Measurements from ENCODE around the gene KRTAP9-6. TPM values are rescaled to one million over a fixed set of nuclear protein-coding genes. Genes with fewer than 3 reads are reported as not detected.
"Not testable (repeated sequence)": the region's sequence is repeated elsewhere in the genome, so short reads cannot be mapped to it uniquely, and the experiment has no call there.

The KRTAP9-6 gene
- total RNA-seq, 2 donors from 2014 or later = not detected

DNA sequence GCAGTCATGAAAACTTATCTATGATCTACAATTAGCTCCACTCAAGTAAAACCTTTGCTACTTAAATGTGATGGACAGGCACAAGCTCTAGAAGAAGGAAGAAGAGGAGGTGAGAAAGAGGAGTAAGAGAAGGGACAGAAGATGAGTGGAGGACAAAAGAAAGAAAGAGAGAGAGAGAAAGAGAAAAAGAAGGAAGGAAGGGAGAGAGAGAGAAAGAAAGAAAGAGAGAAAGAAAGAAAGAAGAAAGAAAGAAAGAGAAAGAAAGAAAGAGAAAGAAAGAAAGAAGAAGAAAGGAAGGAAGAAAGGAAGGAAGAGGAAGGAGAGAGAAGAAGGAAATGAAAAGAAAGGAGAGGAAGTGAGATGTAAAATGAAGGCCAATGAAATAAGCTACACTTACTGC is 35.1 kb upstream of the KRTAP9-6 start:
- intact Hi-C loops (cut with DNase I) = no loop called here
- no peaks in the 10 kb centered on the region for H3K9me3 ChIP-seq
- H3K27ac ChIP-seq = no peak overlapping the region
- H3K4me1 ChIP-seq = no peaks in the 10 kb centered on the region
- H3K4me3 ChIP-seq = no peak overlapping the region
- H3K36me3 ChIP-seq (replicated peaks in 1 of 2; ENCODE audit: insufficient read depth in 1 of 2, low read depth in 2 of 2) = no peaks in the 10 kb centered on the region
- no peak for DNase-seq
- no peaks in the 10 kb centered on the region for H3K27me3 ChIP-seq
- ATAC-seq = no peak
- TF ChIP-seq, protein P1, sequence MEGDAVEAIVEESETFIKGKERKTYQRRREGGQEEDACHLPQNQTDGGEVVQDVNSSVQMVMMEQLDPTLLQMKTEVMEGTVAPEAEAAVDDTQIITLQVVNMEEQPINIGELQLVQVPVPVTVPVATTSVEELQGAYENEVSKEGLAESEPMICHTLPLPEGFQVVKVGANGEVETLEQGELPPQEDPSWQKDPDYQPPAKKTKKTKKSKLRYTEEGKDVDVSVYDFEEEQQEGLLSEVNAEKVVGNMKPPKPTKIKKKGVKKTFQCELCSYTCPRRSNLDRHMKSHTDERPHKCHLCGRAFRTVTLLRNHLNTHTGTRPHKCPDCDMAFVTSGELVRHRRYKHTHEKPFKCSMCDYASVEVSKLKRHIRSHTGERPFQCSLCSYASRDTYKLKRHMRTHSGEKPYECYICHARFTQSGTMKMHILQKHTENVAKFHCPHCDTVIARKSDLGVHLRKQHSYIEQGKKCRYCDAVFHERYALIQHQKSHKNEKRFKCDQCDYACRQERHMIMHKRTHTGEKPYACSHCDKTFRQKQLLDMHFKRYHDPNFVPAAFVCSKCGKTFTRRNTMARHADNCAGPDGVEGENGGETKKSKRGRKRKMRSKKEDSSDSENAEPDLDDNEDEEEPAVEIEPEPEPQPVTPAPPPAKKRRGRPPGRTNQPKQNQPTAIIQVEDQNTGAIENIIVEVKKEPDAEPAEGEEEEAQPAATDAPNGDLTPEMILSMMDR (IDR thresholded peaks at IDR 0.05) = no peak
- no peak for TF ChIP-seq POLR2A (IDR thresholded peaks at IDR 0.05)

DNA sequence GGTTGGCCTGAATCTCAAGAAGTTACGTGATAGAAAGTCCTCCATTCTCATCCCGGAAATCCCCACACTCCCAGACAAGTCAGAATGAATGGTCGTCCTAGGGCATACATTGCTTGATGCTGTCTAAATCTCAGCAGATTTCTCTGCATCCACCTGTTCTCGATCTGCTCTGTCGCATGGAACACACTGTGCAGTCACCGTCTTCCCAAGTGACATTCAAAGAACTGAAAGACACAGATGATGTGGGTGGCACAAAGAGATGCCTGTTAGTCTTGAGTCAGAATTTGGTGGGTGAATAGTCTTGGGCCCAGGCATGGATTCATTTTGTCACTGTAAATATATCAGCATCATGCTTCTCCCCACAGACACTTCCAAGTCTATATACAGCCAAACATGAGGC is 33.4 kb upstream of the KRTAP9-6 start:
- 65 to 72% methylated on average over 6 of the region's 6 CpGs for WGBS, 2 donors
- no peak overlapping the region for H3K27ac ChIP-seq
- intact Hi-C loops (cut with DNase I) = no loop called here
- no peaks in the 10 kb centered on the region for H3K4me1 ChIP-seq
- H3K27me3 ChIP-seq = no peaks in the 10 kb centered on the region
- no peak for TF ChIP-seq POLR2A (IDR thresholded peaks at IDR 0.05)
- TF ChIP-seq, protein P1 (IDR thresholded peaks at IDR 0.05) = no peak
- H3K36me3 ChIP-seq (replicated peaks in 1 of 2; ENCODE audit: insufficient read depth in 1 of 2, low read depth in 2 of 2) = no peaks in the 10 kb centered on the region
- ATAC-seq (no peak), DNase-seq (no peak)
- H3K9me3 ChIP-seq = no peaks in the 10 kb centered on the region
- H3K4me3 ChIP-seq = no peak overlapping the region

DNA sequence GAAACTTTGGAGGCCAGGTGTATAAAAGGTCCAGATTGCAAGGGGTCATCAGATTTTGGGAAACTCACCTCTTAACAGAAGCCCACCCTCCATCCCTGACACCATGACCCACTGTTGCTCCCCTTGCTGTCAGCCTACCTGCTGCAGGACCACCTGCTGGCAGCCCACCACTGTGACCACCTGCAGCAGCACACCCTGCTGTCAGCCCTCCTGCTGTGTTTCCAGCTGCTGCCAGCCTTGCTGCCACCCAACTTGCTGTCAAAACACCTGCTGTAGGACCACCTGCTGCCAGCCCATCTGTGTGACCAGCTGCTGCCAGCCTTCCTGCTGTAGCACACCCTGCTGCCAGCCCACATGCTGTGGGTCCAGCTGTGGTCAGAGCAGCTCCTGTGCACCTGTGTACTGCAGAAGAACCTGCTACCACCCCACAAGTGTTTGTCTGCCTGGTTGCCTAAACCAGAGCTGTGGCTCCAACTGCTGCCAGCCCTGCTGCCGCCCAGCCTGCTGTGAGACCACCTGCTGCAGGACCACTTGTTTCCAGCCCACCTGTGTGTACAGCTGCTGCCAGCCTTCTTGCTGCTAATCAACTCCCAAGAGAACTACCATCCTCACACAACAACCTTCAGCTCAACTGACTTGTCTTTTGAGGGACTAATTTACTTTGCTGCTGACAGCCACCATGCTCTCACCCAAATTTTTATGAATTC is 32.6 kb upstream of the KRTAP9-6 start, which contains the start of gene KRTAP9-3:
KRTAP9-3 (plus strand) TSS at position 51 of the 707 bp plus-strand sequence; CDS start at position 104, 53 bp downstream.
- DNase-seq; H3K27me3 ChIP-seq; H3K4me3 ChIP-seq; H3K36me3 ChIP-seq (replicated peaks in 1 of 2; ENCODE audit: insufficient read depth in 1 of 2, low read depth in 2 of 2); H3K9me3 ChIP-seq; H3K27ac ChIP-seq; H3K4me1 ChIP-seq; intact Hi-C loops (cut with DNase I); ATAC-seq: not testable (repeated sequence)
- 30 to 50% methylated on average over 1 of the region's 1 CpG for WGBS, 2 donors

DNA sequence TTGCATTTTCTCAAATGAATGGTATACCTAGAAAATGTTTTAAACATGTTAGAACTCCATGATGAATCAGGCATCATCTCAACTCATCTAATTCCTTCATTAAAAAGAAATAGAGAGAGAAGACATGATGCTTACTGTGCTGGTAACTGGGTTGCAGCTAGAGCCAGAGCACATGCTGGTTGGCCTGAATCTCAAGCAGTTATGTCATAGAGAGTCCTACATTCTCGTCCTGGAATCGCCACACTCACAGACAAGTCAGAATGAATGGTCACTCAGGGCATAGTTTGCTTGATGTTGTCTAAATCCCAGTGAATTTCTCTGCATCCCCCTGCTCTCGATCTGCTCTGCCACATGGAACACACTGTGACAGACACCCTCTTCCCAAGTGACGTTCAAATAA is 28.1 kb upstream of the KRTAP9-6 start:
- H3K36me3 ChIP-seq (replicated peaks in 1 of 2; ENCODE audit: insufficient read depth in 1 of 2, low read depth in 2 of 2); H3K27me3 ChIP-seq; DNase-seq; H3K4me3 ChIP-seq; ATAC-seq; H3K4me1 ChIP-seq; H3K9me3 ChIP-seq; H3K27ac ChIP-seq; intact Hi-C loops (cut with DNase I): not testable (repeated sequence)
- WGBS, 2 donors = 52 to 70% methylated on average over 4 of the region's 4 CpGs

DNA sequence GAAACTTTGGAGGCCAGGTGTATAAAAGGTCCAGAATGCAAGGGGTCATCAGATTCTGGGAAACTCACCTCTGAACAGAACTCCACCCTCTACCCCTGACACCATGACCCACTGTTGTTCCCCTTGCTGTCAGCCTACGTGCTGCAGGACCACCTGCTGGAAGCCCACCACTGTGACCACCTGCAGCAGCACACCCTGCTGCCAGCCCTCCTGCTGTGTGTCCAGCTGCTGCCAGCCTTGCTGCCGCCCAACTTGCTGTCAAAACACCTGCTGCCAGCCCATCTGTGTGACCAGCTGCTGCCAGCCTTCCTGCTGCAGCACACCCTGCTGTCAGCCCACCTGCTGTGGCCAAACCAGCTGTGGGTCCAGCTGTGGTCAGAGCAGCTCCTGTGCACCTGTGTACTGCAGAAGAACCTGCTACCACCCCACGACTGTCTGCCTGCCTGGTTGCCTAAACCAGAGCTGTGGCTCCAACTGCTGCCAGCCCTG is 27.2 kb upstream of the KRTAP9-6 start, which contains the start of gene KRTAP9-8:
KRTAP9-8 (plus strand) TSS at position 51 of the 489 bp plus-strand sequence; CDS start at position 104, 53 bp downstream.
- WGBS, 2 donors = 31 to 48% methylated on average over 2 to 3 of the region's 3 CpGs
- intact Hi-C loops (cut with DNase I) = not testable (repeated sequence)

DNA sequence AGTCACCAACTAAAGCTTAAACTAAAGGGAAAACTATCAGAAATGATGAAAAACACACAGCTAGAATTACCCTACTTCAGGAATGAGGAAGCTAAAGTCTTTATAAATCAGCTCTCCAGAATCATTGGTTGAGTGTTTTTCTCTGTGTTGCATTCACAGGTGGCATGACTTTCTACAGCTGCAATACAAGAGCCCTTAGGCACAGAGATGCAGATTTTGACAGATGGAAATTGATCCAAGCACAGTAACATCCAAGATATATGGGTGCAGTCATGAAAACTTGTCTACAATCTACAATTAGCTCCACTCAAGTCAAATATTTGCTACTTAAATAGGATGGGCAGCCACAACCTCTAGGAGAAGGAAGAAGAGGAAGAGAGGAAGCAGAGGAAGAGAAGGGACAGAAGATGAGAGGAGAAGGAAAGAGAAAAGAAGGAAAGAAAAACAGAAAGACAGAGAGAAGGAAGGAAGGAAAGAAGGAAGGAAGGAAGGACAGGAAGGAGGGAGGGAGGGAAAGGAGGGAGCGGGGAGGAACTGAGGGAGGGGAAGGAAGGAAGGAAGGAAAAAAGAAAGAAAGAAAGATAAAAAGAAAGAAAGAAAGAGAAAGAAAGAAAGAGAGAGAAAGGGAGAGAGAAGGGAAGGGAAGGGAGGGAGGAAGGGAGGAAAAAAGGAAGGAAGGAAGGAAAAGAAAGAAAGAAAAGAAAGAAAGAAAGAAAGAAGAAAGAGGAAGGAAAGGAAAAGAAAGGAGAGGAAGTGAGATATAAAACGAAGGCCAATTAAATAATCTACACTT is 18.0 kb upstream of the KRTAP9-6 start:
- intact Hi-C loops (cut with DNase I); DNase-seq; H3K27ac ChIP-seq; ATAC-seq; H3K9me3 ChIP-seq; H3K4me1 ChIP-seq; H3K27me3 ChIP-seq; H3K4me3 ChIP-seq; H3K36me3 ChIP-seq (replicated peaks in 1 of 2; ENCODE audit: insufficient read depth in 1 of 2, low read depth in 2 of 2): not testable (repeated sequence)
- 45 to 50% methylated on average over 2 of the region's 2 CpGs for WGBS, 2 donors

More for the DNA sequence above, 27.2 kb upstream of the KRTAP9-6 start, which contains the start of gene KRTAP9-8:
- not testable (repeated sequence) for H3K27ac ChIP-seq; H3K36me3 ChIP-seq (replicated peaks in 1 of 2; ENCODE audit: insufficient read depth in 1 of 2, low read depth in 2 of 2); ATAC-seq; DNase-seq; H3K4me3 ChIP-seq; H3K27me3 ChIP-seq; H3K9me3 ChIP-seq; H3K4me1 ChIP-seq

DNA sequence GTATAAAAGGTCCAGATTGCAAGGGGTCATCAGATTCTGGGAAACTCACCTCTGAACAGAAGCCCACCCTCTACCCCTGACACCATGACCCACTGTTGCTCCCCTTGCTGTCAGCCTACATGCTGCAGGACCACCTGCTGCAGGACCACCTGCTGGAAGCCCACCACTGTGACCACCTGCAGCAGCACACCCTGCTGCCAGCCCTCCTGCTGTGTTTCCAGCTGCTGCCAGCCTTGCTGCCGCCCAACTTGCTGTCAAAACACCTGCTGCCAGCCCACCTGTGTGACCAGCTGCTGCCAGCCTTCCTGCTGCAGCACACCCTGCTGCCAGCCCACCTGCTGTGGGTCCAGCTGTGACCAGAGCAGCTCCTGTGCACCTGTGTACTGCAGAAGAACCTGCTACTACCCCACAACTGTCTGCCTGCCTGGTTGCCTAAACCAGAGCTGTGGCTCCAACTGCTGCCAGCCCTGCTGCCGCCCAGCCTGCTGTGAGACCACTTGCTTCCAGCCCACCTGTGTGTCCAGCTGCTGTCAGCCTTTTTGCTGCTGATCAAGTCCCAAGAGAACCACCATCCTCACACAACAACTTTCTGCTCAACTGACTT is 15.4 kb upstream of the KRTAP9-6 start, which contains the start of gene KRTAP9-4:
KRTAP9-4 (plus strand) TSS at position 51 of the 604 bp plus-strand sequence; CDS start at position 85, 34 bp downstream.
- H3K27me3 ChIP-seq; H3K9me3 ChIP-seq; H3K4me1 ChIP-seq; intact Hi-C loops (cut with DNase I); DNase-seq; ATAC-seq; H3K27ac ChIP-seq; H3K36me3 ChIP-seq (replicated peaks in 1 of 2; ENCODE audit: insufficient read depth in 1 of 2, low read depth in 2 of 2); H3K4me3 ChIP-seq: not testable (repeated sequence)
- 67 to 71% methylated on average over 1 to 2 of the region's 2 CpGs for WGBS, 2 donors
